DND-41 (cell line): ENCODE results near the gene SCNN1A.

Source experiments
- ATAC-seq: fragments of 200-7000 bp; cut with Tn5 transposase; 3 replicates; pipeline ENCODE4 v1.9.1; 2021; ENCODE audit warnings: low read depth; ENCODE audit not compliant: insufficient read depth
- DNase-seq: peaks from one replicate; pipeline ENCODE4 v3.0.0-alpha.2; 2020
- H2AFZ ChIP-seq: 2 replicates; pipeline ENCODE4 v1.6.0; 2012; ENCODE audit warnings: low read depth, low read length
- H3K27ac ChIP-seq: 2 replicates; pipeline ENCODE4 v1.5.1; 2012; ENCODE audit warnings: low read length, inconsistent platforms
- H3K27me3 ChIP-seq: fragments of 200-600 bp; sonication (generic); 2 replicates; pipeline ENCODE4 v1.6.0; 2012; ENCODE audit warnings: low read length, mild to moderate bottlenecking, inconsistent platforms; ENCODE audit not compliant: insufficient read depth, poor library complexity
- H3K36me3 ChIP-seq: 2 replicates; pipeline ENCODE4 v1.5.1; 2012; ENCODE audit warnings: low read length, inconsistent platforms; ENCODE audit not compliant: insufficient read depth
- H3K4me1 ChIP-seq: 2 replicates; pipeline ENCODE4 v1.5.1; 2012; ENCODE audit warnings: mild to moderate bottlenecking, low read length; ENCODE audit not compliant: insufficient read depth
- H3K4me2 ChIP-seq: 2 replicates; pipeline ENCODE4 v1.6.0; 2012; ENCODE audit warnings: mild to moderate bottlenecking, moderate library complexity, low read length, inconsistent platforms; ENCODE audit not compliant: insufficient read depth
- H3K4me3 ChIP-seq, 2 experiments: fragments of 200-600 bp in 1 of 2; shearing (Covaris generic) in 1 of 2; 2 replicates each; pipeline ENCODE4 v1.5.1; 2012 to 2016; ENCODE audit warnings: inconsistent platforms in 2 of 2, low read length in 2 of 2, mild to moderate bottlenecking in 2 of 2, low read depth in 1 of 2, moderate library complexity in 1 of 2
- H3K79me2 ChIP-seq: 2 replicates; pipeline ENCODE4 v1.6.0; 2012; ENCODE audit warnings: low read length, inconsistent platforms; ENCODE audit not compliant: insufficient read depth
- H3K9ac ChIP-seq: 2 replicates; pipeline ENCODE4 v1.6.0; 2012; ENCODE audit warnings: low read depth, mild to moderate bottlenecking, inconsistent platforms, low read length, moderate library complexity
- H3K9me3 ChIP-seq: 2 replicates; pipeline ENCODE4 v1.5.1; 2012; ENCODE audit warnings: low read length, moderate library complexity, mild to moderate bottlenecking, inconsistent platforms; ENCODE audit not compliant: insufficient read depth, severe bottlenecking
- H4K20me1 ChIP-seq: 2 replicates; pipeline ENCODE4 v1.6.0; 2012; ENCODE audit warnings: low read length; ENCODE audit not compliant: insufficient read depth
- CTCF ChIP-seq: IDR thresholded peaks from 2 replicates; pipeline ENCODE4 v1.5.1; 2012; ENCODE audit warnings: borderline replicate concordance, low read length, moderate library complexity, mild to moderate bottlenecking; ENCODE audit not compliant: poor library complexity, severe bottlenecking; ENCODE audit errors: extremely low read depth
- EZH2 ChIP-seq: IDR thresholded peaks from 3 replicates; pipeline ENCODE4 v1.6.1; 2012; ENCODE audit warnings: borderline replicate concordance, low read depth, mild to moderate bottlenecking, moderate library complexity, low read length, inconsistent platforms; ENCODE audit not compliant: severe bottlenecking

Gene SCNN1A

GRCh38 chr12:6416596-6416995 lies 41.2 kb upstream of the SCNN1A start:
- Histone ChIP-seq H3K4me2 (no peak overlapping the region), H3K4me1 (no peaks in the 10 kb centered on the region), H3K79me2 (no peaks in the 10 kb centered on the region), H4K20me1 (no peaks in the 10 kb centered on the region), H3K9ac (no peak overlapping the region), H3K4me3 (no peak overlapping the region), H3K27ac (no peak overlapping the region), H3K9me3 (no peaks in the 10 kb centered on the region), H3K27me3 (peaks cover 6% of the 10 kb centered on the region), H3K36me3 (no peaks in the 10 kb centered on the region), H2AFZ (no peak overlapping the region)
- DNase-seq = no peak
- ATAC-seq = no peak
- TF ChIP-seq CTCF (no peak), EZH2 (no peak)

- H3K27me3 ChIP-seq = no peaks in the 10 kb centered on the region
- H3K9ac ChIP-seq = no peak overlapping the region
- H3K27ac ChIP-seq = no peak overlapping the region
- no peaks in the 10 kb centered on the region for H3K79me2 ChIP-seq
- no peaks in the 10 kb centered on the region for H3K9me3 ChIP-seq
- TF ChIP-seq CTCF (no peak), EZH2 (no peak)
- no peaks in the 10 kb centered on the region for H4K20me1 ChIP-seq
- no peak overlapping the region for H3K4me3 ChIP-seq
- no peaks in the 10 kb centered on the region for H3K4me1 ChIP-seq
- H2AFZ ChIP-seq = no peak overlapping the region
- no peaks in the 10 kb centered on the region for H3K36me3 ChIP-seq
- no peak for DNase-seq
- no peak overlapping the region for H3K4me2 ChIP-seq
- ATAC-seq = no peak
Observed at GRCh38 chr12:6407236-6407954, 32.0 kb upstream of the SCNN1A start.

- H3K36me3 ChIP-seq = no peaks in the 10 kb centered on the region
- H3K27me3 ChIP-seq = no peaks in the 10 kb centered on the region
- H3K27ac ChIP-seq = no peak overlapping the region
- H2AFZ ChIP-seq = no peak overlapping the region
- H3K9me3 ChIP-seq = no peaks in the 10 kb centered on the region
- no peaks in the 10 kb centered on the region for H3K79me2 ChIP-seq
- no peak overlapping the region for H3K9ac ChIP-seq
- H3K4me1 ChIP-seq = no peaks in the 10 kb centered on the region
- TF ChIP-seq CTCF (no peak), EZH2 (no peak)
- ATAC-seq (no peak), DNase-seq (no peak)
- no peaks in the 10 kb centered on the region for H4K20me1 ChIP-seq
- H3K4me2 ChIP-seq = no peak overlapping the region
- H3K4me3 ChIP-seq = no peak overlapping the region
Observed at GRCh38 chr12:6405963-6406362, 30.6 kb upstream of the SCNN1A start.
